SK-N-MC (cell line): Measurements from ENCODE around the gene SF3A1.

ENCODE experiments used
- EZH2 ChIP-seq: fragments of 200-600 bp; sonication (generic); IDR thresholded peaks from one replicate; pipeline ENCODE4 v1.6.1; 2017; ENCODE audit warnings: antibody characterized with exemption
- FOXP2 ChIP-seq: optimal IDR thresholded peaks from 2 replicates; pipeline ENCODE3; 2011; ENCODE audit warnings: mild to moderate bottlenecking, moderate library complexity; ENCODE audit not compliant: insufficient read depth; ENCODE audit errors: extremely low read length, control extremely low read depth
- POLR2AphosphoS5 ChIP-seq: IDR thresholded peaks from 2 replicates; pipeline ENCODE4 v1.6.1; 2012; ENCODE audit warnings: mild to moderate bottlenecking, low read depth, low read length, borderline replicate concordance

DNA sequence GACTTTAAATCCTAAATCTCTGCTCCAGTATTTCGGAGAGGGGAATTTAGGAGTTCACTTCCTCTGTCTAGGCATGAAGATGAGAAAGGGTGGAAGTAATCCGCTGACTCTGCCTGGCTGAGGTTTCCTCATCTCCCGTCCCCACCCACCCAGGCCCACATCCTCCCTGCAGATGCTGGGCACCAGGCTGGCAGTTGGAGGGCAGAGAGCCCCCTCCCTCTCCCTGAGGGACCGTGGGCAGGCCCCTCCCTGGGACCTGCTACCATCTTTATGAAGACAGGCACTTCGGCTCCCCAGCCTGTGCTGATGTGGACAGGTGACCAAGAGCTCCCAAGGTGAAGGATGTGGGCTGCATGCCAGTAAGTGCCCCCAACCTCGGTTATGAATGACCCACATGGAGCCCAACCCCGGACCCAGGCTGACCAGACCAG is 74.1 kb downstream of the SF3A1 start:
- TF ChIP-seq POLR2AphosphoS5 (no peak), EZH2 (no peak), FOXP2 (no peak)
